Neural crest cell (in vitro differentiated cells): ENCODE measurements around the gene ZBTB44. TPM values are rescaled to one million over a fixed set of nuclear protein-coding genes. Genes with fewer than 3 reads are reported as not detected.
"Not testable (repeated sequence)": the region's sequence is repeated elsewhere in the genome, so short reads cannot be mapped to it uniquely, and the experiment has no call there.

Experiments used
- DNase-seq: peaks from one replicate; pipeline ENCODE4 v3.0.0; 2021; ENCODE audit warnings: low read depth, mixed read lengths, low spot score
- H3K27ac Mint-ChIP-seq: one replicate; pipeline ENCODE4 v1.8.0; 2021; ENCODE audit warnings: mild to moderate bottlenecking, mixed read lengths; ENCODE audit not compliant: unreplicated experiment
- H3K27me3 Mint-ChIP-seq: 2 replicates; pipeline ENCODE4 v1.8.0; 2021; ENCODE audit warnings: low read depth, mild to moderate bottlenecking, mixed read lengths
- H3K36me3 Mint-ChIP-seq: 2 replicates; pipeline ENCODE4 v1.8.0; 2021; ENCODE audit warnings: low read depth, mild to moderate bottlenecking, mixed read lengths
- H3K4me1 Mint-ChIP-seq: 2 replicates; pipeline ENCODE4 v1.8.0; 2021; ENCODE audit warnings: mixed read lengths
- H3K4me3 Mint-ChIP-seq: one replicate; pipeline ENCODE4 v1.8.0; 2021; ENCODE audit warnings: mild to moderate bottlenecking, mixed read lengths
- H3K9me3 Mint-ChIP-seq: 2 replicates; pipeline ENCODE4 v1.8.0; 2021; ENCODE audit warnings: mixed read lengths
- total RNA-seq: library from RNA; stranded (reverse); gene quantifications from 2 replicates; pipeline ENCODE4 v1.2.1, GENCODE V29; 2021
- TF ChIP-seq, protein P1 (sequence below): fragments of 200-600 bp; sonication (generic); conservative IDR thresholded peaks from 2 replicates; pipeline ENCODE4 v1.5.0; 2021; ENCODE audit warnings: antibody characterized with exemption, mild to moderate bottlenecking

ZBTB44 gene
- total RNA-seq, 1 donor from 2014 or later: 28.1 TPM

DNA sequence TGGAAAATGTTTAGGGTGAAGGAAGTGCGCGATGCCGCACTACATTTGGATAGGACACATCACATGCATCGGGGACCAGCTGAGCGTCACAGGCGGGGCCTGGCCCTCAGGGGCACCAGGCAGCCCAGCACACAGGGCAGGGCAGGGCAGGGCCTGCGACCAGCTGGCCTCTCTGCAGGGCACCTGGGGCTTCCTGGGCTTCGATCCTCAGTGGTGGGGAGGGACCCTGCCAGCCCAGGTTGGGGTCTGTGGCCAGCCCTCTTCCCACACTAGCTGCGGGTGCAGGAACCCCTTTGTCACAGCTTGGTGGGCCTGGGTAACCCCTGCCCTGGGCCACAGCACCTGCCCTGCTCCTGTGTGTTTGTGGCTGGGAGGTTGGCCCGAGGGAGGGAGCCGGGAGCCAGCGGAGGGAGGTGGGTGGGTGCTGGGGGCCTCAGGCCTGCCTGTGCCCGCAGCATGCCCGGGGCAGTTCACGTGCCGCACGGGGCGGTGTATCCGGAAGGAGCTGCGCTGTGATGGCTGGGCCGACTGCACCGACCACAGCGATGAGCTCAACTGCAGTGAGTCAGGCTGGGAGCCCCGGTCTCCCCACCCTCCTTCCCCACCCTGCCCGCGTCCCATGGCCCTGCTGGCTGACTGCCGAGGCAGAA, 117.2 kb downstream of the ZBTB44 start:
- Mint-ChIP-seq H3K4me1 (no peaks in the 10 kb centered on the region), H3K9me3 (no peaks in the 10 kb centered on the region), H3K4me3 (no peak overlapping the region), H3K27ac (peak overlapping the region; percentile 19), H3K27me3 (no peaks in the 10 kb centered on the region), H3K36me3 (no peaks in the 10 kb centered on the region)
- DNase-seq: no peak
- TF ChIP-seq, protein P1, sequence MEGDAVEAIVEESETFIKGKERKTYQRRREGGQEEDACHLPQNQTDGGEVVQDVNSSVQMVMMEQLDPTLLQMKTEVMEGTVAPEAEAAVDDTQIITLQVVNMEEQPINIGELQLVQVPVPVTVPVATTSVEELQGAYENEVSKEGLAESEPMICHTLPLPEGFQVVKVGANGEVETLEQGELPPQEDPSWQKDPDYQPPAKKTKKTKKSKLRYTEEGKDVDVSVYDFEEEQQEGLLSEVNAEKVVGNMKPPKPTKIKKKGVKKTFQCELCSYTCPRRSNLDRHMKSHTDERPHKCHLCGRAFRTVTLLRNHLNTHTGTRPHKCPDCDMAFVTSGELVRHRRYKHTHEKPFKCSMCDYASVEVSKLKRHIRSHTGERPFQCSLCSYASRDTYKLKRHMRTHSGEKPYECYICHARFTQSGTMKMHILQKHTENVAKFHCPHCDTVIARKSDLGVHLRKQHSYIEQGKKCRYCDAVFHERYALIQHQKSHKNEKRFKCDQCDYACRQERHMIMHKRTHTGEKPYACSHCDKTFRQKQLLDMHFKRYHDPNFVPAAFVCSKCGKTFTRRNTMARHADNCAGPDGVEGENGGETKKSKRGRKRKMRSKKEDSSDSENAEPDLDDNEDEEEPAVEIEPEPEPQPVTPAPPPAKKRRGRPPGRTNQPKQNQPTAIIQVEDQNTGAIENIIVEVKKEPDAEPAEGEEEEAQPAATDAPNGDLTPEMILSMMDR: no peak

DNA sequence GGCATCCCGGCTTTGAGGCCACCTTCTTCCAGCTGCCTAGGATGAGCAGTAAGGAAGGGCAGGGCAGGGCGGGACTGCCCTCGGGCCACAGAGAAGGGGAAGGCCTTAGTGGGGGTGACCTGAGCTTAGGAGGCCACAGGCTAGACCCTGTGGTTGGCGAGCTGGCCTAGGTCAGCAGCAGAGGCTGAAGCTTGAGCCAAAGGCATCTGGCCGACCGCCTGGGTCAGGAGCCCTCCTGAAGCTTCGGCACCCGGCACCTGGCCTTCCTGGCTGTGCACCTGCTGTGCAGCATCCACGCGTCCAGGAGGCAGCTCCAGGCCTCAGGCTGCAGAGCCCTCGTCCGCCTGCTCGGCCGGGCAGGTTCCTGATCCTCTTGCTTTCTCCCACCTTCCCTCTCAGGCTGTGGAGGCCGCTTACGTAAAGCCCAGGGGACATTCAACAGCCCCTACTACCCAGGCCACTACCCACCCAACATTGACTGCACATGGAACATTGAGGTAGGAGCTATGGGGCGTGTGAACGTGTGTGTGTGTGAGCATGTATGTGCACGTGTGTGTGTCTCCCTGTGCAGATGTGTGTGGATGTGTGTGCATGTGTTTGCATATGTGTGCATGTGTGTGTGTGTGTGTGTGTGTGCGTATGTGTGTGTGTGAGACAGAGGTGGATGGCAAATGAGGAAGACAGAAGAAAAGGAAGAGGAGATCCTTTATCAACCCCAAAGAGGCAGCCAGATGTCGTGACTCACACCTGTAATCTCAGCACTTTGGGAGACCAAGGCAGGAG, 120.3 kb downstream of the ZBTB44 start:
- no peaks in the 10 kb centered on the region for H3K27me3 Mint-ChIP-seq
- no peaks in the 10 kb centered on the region for H3K36me3 Mint-ChIP-seq
- no peak for DNase-seq
- TF ChIP-seq, protein P1: no peak
- H3K9me3 Mint-ChIP-seq: no peaks in the 10 kb centered on the region
- no peak overlapping the region for H3K27ac Mint-ChIP-seq
- no peaks in the 10 kb centered on the region for H3K4me1 Mint-ChIP-seq
- no peak overlapping the region for H3K4me3 Mint-ChIP-seq

DNA sequence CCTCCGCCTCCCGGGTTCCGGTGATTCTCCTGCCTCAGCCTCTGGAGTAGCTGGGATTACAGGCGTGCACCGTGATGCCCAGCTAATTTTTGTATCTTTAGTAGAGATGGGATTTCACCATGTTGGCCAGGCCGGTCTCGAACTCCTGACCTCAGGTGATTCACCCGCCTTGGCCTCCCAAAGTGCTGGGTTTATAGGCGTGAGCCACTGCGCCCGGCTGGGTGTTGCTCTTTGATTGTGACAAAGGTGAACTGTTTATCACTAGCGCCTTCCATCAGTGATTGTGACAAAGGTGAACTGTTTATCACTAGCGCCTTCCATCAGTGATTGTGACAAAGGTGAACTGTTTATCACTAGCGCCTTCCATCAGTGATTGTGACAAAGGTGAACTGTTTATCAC, 121.2 kb downstream of the ZBTB44 start:
- not testable (repeated sequence) for H3K4me3 Mint-ChIP-seq, DNase-seq, H3K9me3 Mint-ChIP-seq, H3K4me1 Mint-ChIP-seq, H3K27ac Mint-ChIP-seq, H3K27me3 Mint-ChIP-seq, H3K36me3 Mint-ChIP-seq

DNA sequence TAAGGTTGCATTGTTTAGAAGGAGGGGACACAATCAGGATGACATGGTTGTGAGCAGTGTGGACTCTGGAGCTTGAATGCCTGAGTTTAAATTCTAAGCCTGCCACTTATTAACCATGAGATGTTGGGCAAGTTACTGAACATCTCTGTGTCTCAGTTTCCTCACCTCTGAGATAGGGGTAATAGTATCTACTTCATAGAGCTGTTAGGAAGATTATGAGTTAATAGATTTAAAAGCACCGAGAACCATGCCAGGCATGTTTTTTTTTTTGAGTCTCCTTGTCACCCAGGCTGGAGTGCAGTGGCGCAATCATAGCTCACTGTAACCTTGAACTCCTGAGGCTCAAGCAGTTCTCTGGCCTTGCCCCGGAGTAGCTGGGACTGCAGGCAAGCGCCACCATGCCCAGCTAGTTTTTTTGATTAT, 121.9 kb downstream of the ZBTB44 start:
- Mint-ChIP-seq H3K4me3 (no peak overlapping the region), H3K36me3 (no peaks in the 10 kb centered on the region), H3K27me3 (no peaks in the 10 kb centered on the region), H3K4me1 (no peaks in the 10 kb centered on the region), H3K9me3 (no peaks in the 10 kb centered on the region), H3K27ac (no peak overlapping the region)
- no peak for DNase-seq
- TF ChIP-seq, protein P1: no peak

DNA sequence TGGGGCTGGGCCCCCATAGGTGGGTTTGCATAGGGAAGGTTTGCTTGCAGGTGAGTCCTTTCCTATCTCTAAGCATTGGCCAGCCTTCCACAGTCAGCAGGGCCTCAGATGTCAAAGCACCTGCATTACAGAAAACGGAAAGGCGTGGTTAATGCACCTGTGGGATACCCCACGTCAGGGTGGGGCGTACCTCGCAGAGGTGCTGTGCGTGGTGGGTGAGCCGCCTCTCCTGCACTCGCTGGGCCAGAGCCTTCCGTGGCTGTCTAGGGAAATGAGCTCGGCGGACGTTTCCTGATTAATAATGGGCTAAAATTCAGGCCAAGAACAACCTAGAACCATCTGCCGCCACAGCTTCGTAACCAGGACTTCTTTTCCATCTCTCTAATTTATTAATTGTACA, 122.8 kb downstream of the ZBTB44 start:
- no peaks in the 10 kb centered on the region for H3K36me3 Mint-ChIP-seq
- H3K4me1 Mint-ChIP-seq: no peaks in the 10 kb centered on the region
- TF ChIP-seq, protein P1: no peak
- no peak overlapping the region for H3K4me3 Mint-ChIP-seq
- H3K27me3 Mint-ChIP-seq: no peaks in the 10 kb centered on the region
- no peaks in the 10 kb centered on the region for H3K9me3 Mint-ChIP-seq
- no peak overlapping the region for H3K27ac Mint-ChIP-seq
- DNase-seq: no peak

DNA sequence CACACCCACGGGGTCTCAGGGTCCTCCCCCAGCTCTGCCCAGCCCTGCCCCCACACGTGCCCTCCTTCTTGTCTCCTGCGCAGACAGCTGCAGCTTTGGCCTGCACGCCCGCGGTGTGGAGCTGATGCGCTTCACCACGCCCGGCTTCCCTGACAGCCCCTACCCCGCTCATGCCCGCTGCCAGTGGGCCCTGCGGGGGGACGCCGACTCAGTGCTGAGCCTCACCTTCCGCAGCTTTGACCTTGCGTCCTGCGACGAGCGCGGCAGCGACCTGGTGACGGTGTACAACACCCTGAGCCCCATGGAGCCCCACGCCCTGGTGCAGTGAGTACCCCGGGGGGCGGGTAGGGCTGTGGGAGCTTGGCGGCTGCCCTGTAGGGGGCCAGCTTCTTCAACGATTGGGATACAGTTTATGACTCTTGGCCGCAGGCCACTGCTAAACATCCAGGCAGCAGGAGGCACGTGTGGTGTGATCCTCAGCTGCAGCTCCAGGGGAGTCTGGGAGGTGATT, 124.3 kb downstream of the ZBTB44 start:
- no peaks in the 10 kb centered on the region for H3K9me3 Mint-ChIP-seq
- DNase-seq: no peak
- no peak overlapping the region for H3K27ac Mint-ChIP-seq
- no peaks in the 10 kb centered on the region for H3K36me3 Mint-ChIP-seq
- H3K4me3 Mint-ChIP-seq: no peak overlapping the region
- TF ChIP-seq, protein P1: no peak
- no peaks in the 10 kb centered on the region for H3K27me3 Mint-ChIP-seq
- H3K4me1 Mint-ChIP-seq: no peaks in the 10 kb centered on the region
